Lower leg skin (tissue), 3 donors: ENCODE measurements around the gene BICRAL.

Experiments
- POLR2A ChIP-seq, 2 donors: fragments of 450-650 bp; IDR thresholded peaks; one replicate each; pipeline ENCODE4 v1.6.1; 2016 to 2017; ENCODE audit warnings: antibody characterized with exemption in 2 of 2, mild to moderate bottlenecking in 1 of 2, moderate library complexity in 1 of 2
- TF ChIP-seq, protein P1 (sequence below), 3 donors: fragments of 450-650 bp; IDR thresholded peaks; one replicate each; pipeline ENCODE4 v1.5.1; 2016; ENCODE audit warnings: antibody characterized with exemption in 3 of 3, mild to moderate bottlenecking in 3 of 3, moderate library complexity in 2 of 3

GRCh38 chr6:42873313-42873712, 91.5 kb downstream of the BICRAL start:
- TF ChIP-seq, protein P1, sequence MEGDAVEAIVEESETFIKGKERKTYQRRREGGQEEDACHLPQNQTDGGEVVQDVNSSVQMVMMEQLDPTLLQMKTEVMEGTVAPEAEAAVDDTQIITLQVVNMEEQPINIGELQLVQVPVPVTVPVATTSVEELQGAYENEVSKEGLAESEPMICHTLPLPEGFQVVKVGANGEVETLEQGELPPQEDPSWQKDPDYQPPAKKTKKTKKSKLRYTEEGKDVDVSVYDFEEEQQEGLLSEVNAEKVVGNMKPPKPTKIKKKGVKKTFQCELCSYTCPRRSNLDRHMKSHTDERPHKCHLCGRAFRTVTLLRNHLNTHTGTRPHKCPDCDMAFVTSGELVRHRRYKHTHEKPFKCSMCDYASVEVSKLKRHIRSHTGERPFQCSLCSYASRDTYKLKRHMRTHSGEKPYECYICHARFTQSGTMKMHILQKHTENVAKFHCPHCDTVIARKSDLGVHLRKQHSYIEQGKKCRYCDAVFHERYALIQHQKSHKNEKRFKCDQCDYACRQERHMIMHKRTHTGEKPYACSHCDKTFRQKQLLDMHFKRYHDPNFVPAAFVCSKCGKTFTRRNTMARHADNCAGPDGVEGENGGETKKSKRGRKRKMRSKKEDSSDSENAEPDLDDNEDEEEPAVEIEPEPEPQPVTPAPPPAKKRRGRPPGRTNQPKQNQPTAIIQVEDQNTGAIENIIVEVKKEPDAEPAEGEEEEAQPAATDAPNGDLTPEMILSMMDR (IDR thresholded peaks at IDR 0.05) = no peak
- no peak for TF ChIP-seq POLR2A (IDR thresholded peaks at IDR 0.05)
